ENCODE results near the gene CTNND1.
A peak's percentile ranks its signal among the peaks of the same experiment; 100 is the strongest.
"Not testable (repeated sequence)": the region's sequence is repeated elsewhere in the genome, so short reads cannot be mapped to it uniquely, and the experiment has no call there.

Gene CTNND1

GRCh38 chr11:57761301-57762234 is at the start of gene CTNND1:
TSS of gene CTNND1 (plus strand) at chr11:57761802. CDS start at chr11:57791479, 29,677 bp downstream.
- DNase-seq = no peak

- DNase-seq = peak; percentile 87
Observed at GRCh38 chr11:57712256-57713150, 49.1 kb upstream of the CTNND1 start, which contains the start of gene TMX2. TSS of gene TMX2 (plus strand) at chr11:57712593. CDS start at chr11:57712619, 26 bp downstream.

GRCh38 chr11:57713835-57714234 is 47.8 kb upstream of the CTNND1 start:
- DNase-seq = no peak

- DNase-seq = not testable (repeated sequence)
Observed at GRCh38 chr11:57716726-57717125, 44.9 kb upstream of the CTNND1 start.

GRCh38 chr11:57727185-57727584 is 34.4 kb upstream of the CTNND1 start:
- no peak for DNase-seq

GRCh38 chr11:57728829-57729228 is 32.8 kb upstream of the CTNND1 start:
- DNase-seq = no peak

- DNase-seq = no peak
Observed at GRCh38 chr11:57729479-57729878, 32.1 kb upstream of the CTNND1 start.

GRCh38 chr11:57732661-57733060 is 28.9 kb upstream of the CTNND1 start:
- DNase-seq = no peak

GRCh38 chr11:57735619-57736298 is 25.8 kb upstream of the CTNND1 start:
- no peak for DNase-seq

GRCh38 chr11:57741132-57742086 is 20.2 kb upstream of the CTNND1 start, which contains the start of gene SELENOH:
TSS of gene SELENOH (plus strand) at chr11:57741491. CDS start at chr11:57741596, 105 bp downstream.
- DNase-seq = peak; percentile 87

GRCh38 chr11:57742087-57742452 is 19.5 kb upstream of the CTNND1 start:
- DNase-seq = no peak

- no peak for DNase-seq
Observed at GRCh38 chr11:57744357-57744756, 17.2 kb upstream of the CTNND1 start.

GRCh38 chr11:57745206-57745605 is 16.4 kb upstream of the CTNND1 start:
- DNase-seq = no peak

- DNase-seq = no peak
Observed at GRCh38 chr11:57746920-57747319, 14.7 kb upstream of the CTNND1 start.

- no peak for DNase-seq
Observed at GRCh38 chr11:57751176-57751575, 10.4 kb upstream of the CTNND1 start.

- DNase-seq = no peak
Observed at GRCh38 chr11:57751676-57752253, 9.8 kb upstream of the CTNND1 start, which contains the start of gene BTBD18. TSS of gene BTBD18 (minus strand) at chr11:57751819. CDS start at chr11:57751188, 631 bp downstream.

- no peak for DNase-seq
Observed at GRCh38 chr11:57752954-57753353, 8.6 kb upstream of the CTNND1 start.

- no peak for DNase-seq
Observed at GRCh38 chr11:57758174-57758573, 3.4 kb upstream of the CTNND1 start.

- no peak for DNase-seq
Observed at GRCh38 chr11:57762235-57762861, 746 bp downstream of the CTNND1 start.

GRCh38 chr11:57763568-57763967 is 2.0 kb downstream of the CTNND1 start:
- no peak for DNase-seq

GRCh38 chr11:57764021-57764420 is 2.4 kb downstream of the CTNND1 start:
- DNase-seq = no peak
